ENCODE data around the gene ABCB9. TPM values are rescaled to one million over a fixed set of nuclear protein-coding genes. Genes with fewer than 3 reads are reported as not detected.
A peak's percentile ranks its signal among the peaks of the same experiment; 100 is the strongest.

Gene ABCB9
- total RNA-seq, 1 donor from 2014 or later: 4.2 TPM

- Histone ChIP-seq H3K36me3 (no peaks in the 10 kb centered on the region), H3K27me3 (no peaks in the 10 kb centered on the region), H3K4me1 (peaks cover 44% of the 10 kb centered on the region), H3K4me3 (no peak overlapping the region), H3K27ac (no peak overlapping the region), H3K9me3 (no peaks in the 10 kb centered on the region)
- DNase-seq (ENCODE audit: extremely low spot score in 2 of 2): no peak
- intact Hi-C loops (cut with DNase I): no loop called here
- TF ChIP-seq POLR2AphosphoS5 (IDR thresholded peaks at IDR 0.05; ENCODE audit: insufficient read depth in 1 of 2, low read depth in 1 of 2) (no peak), POLR2A (IDR thresholded peaks at IDR 0.05) (no peak), CTCF (IDR thresholded peaks at IDR 0.05) (no peak)
Observed at GRCh38 chr12:122948605-122949004, 17.7 kb downstream of the ABCB9 start.

DNA sequence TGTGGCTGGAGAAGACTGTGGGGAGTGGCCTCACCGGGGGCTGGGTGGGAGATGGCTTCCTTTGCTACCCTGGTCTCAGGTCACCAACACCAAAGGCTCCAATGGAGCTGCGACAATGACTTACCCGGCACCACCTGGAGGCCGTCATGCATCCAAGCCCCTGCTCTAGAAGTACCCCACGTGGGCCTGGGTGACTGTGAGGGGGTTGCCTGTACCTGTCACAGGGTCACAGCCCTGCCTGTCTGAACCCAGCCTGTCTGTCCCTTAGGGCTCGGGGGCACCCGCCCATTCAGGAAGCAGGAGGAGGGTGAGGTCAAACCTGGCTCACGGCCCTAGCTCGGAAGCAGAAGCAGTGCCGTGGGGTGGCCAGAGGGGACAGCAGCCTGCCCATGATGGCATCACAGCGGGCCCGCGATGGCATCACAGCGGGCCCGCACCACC lies 18.9 kb downstream of the ABCB9 start:
- intact Hi-C loops (cut with DNase I): no loop called here
- peak in 1 of 2 donors; percentile 91 for DNase-seq (ENCODE audit: extremely low spot score in 2 of 2)
- TF ChIP-seq POLR2AphosphoS5 (IDR thresholded peaks at IDR 0.05; ENCODE audit: insufficient read depth in 1 of 2, low read depth in 1 of 2) (no peak), POLR2A (IDR thresholded peaks at IDR 0.05) (no peak), CTCF (IDR thresholded peaks at IDR 0.05) (no peak)
- no peaks in the 10 kb centered on the region for H3K36me3 ChIP-seq
- H3K4me1 ChIP-seq: peaks cover 45% of the 10 kb centered on the region
- no peaks in the 10 kb centered on the region for H3K27me3 ChIP-seq
- H3K27ac ChIP-seq: peak overlapping the region; percentile 94
- H3K9me3 ChIP-seq: no peaks in the 10 kb centered on the region
- H3K4me3 ChIP-seq: no peak overlapping the region

- Histone ChIP-seq H3K9me3 (no peaks in the 10 kb centered on the region), H3K27ac (peak overlapping the region; percentile 94), H3K27me3 (no peaks in the 10 kb centered on the region), H3K36me3 (no peaks in the 10 kb centered on the region), H3K4me3 (no peak overlapping the region), H3K4me1 (peaks cover 46% of the 10 kb centered on the region)
- TF ChIP-seq CTCF (IDR thresholded peaks at IDR 0.05) (peak in 2 of 3 experiments; percentile 14 to 22), POLR2AphosphoS5 (IDR thresholded peaks at IDR 0.05; ENCODE audit: insufficient read depth in 1 of 2, low read depth in 1 of 2) (peak; percentile 89 to 96), POLR2A (IDR thresholded peaks at IDR 0.05) (no peak)
- intact Hi-C loops (cut with DNase I): no loop called here
- DNase-seq (ENCODE audit: extremely low spot score in 2 of 2): peak; percentile 99
Observed at GRCh38 chr12:122946690-122947341, 19.4 kb downstream of the ABCB9 start.

DNA sequence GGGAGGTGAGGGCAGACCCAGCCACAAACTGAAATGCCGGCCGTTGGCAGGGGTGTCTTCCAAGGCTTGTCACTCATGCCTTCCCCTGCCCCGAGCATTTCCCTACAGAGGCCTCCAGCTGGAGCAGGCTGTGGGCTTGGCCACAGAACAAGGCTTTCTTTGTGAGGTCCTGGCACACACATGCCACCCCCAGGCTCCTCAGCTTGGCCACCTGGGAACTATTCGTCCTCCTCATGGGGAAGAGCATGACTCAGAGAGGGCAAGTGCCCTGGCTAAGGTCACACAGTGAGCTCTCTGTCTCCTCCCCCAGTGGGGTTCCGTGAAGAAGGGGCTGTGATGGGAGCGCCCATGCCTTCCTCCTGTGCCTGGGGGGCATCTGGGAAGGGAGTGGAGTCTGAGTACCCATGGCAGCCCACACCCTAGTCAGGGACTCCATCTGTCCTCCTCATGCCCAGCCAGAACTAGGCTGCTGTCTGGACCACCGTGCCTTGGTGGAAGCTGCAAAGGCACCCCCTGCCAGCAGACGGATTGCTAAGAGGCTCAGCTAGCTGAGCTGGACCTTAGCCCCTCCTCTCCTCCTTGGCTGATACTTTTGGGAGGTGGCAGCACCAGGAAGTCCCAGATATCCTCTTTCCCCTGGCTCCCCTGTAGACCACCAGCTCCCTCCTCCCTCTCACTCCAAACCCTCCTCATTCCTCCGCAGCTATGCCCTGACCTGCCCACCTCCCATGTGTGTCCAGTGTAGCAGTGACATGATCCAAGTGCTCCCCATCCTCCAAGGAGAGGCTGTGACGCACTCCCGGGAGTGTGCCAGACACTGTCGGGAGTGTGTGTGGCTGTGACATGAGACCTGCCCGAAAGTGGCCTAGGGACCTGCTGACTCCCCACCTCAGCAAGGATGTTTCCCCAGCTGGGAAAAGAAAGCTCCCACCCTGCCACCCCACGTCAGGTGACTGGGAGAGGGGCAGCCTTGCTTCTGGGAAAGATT lies 21.4 kb downstream of the ABCB9 start:
- Histone ChIP-seq H3K4me3 (no peak overlapping the region), H3K27me3 (no peaks in the 10 kb centered on the region), H3K9me3 (no peaks in the 10 kb centered on the region), H3K4me1 (peaks cover 54% of the 10 kb centered on the region), H3K27ac (peak overlapping the region; percentile 49), H3K36me3 (no peaks in the 10 kb centered on the region)
- TF ChIP-seq POLR2AphosphoS5 (IDR thresholded peaks at IDR 0.05; ENCODE audit: insufficient read depth in 1 of 2, low read depth in 1 of 2) (no peak), CTCF (IDR thresholded peaks at IDR 0.05) (no peak), POLR2A (IDR thresholded peaks at IDR 0.05) (no peak)
- DNase-seq (ENCODE audit: extremely low spot score in 2 of 2): no peak
- intact Hi-C loops (cut with DNase I): no loop called here
